OCI-LY1 (cell line): ENCODE measurements around the gene NPTX1.
"Not testable (repeated sequence)": the region's sequence is repeated elsewhere in the genome, so short reads cannot be mapped to it uniquely, and the experiment has no call there.

Source experiments
- H2AFZ ChIP-seq: fragments of 200-600 bp; sonication (generic), shearing (Covaris generic); 2 replicates; pipeline ENCODE4 v1.6.0; 2014; ENCODE audit warnings: antibody characterized with exemption, mild to moderate bottlenecking, low read length
- H3F3A ChIP-seq: fragments of 200-600 bp; sonication (generic), shearing (Covaris generic); 2 replicates; pipeline ENCODE4 v1.6.0; 2014; ENCODE audit warnings: mild to moderate bottlenecking, antibody characterized with exemption, low read length, moderate library complexity; ENCODE audit not compliant: insufficient read depth
- H3K27ac ChIP-seq: fragments of 200-600 bp; sonication (generic); 2 replicates; pipeline ENCODE4 v1.5.1; 2014; ENCODE audit warnings: low read length, mixed run types, mild to moderate bottlenecking, low read depth; ENCODE audit not compliant: poor library complexity, severe bottlenecking
- H3K27me3 ChIP-seq: fragments of 200-600 bp; sonication (generic); 2 replicates; pipeline ENCODE4 v1.6.0; 2014; ENCODE audit warnings: antibody characterized with exemption, mild to moderate bottlenecking, low read length, moderate library complexity; ENCODE audit not compliant: insufficient read depth
- H3K36me3 ChIP-seq: fragments of 200-600 bp; sonication (generic); 2 replicates; pipeline ENCODE4 v1.6.1; 2014; ENCODE audit warnings: mild to moderate bottlenecking, antibody characterized with exemption, low read length, moderate library complexity, mixed read lengths; ENCODE audit not compliant: insufficient read depth
- H3K4me1 ChIP-seq: fragments of 200-600 bp; sonication (generic); 2 replicates; pipeline ENCODE4 v1.5.1; 2014; ENCODE audit warnings: mild to moderate bottlenecking, low read length, moderate library complexity; ENCODE audit not compliant: insufficient read depth, severe bottlenecking
- H3K4me2 ChIP-seq: fragments of 200-600 bp; sonication (generic), shearing (Covaris generic); 2 replicates; pipeline ENCODE4 v1.6.1; 2014; ENCODE audit warnings: low read length
- H3K4me3 ChIP-seq: fragments of 200-600 bp; sonication (generic); 2 replicates; pipeline ENCODE4 v1.5.1; 2014; ENCODE audit warnings: low read length, low read depth, mild to moderate bottlenecking, mixed read lengths; ENCODE audit not compliant: poor library complexity, severe bottlenecking
- H3K79me2 ChIP-seq: fragments of 200-600 bp; shearing (Covaris generic); 2 replicates; pipeline ENCODE4 v1.6.1; 2016; ENCODE audit warnings: mixed run types, low read length, mixed read lengths; ENCODE audit not compliant: insufficient read depth
- H3K9ac ChIP-seq: fragments of 200-600 bp; sonication (generic), shearing (Covaris generic); 2 replicates; pipeline ENCODE4 v1.6.1; 2014; ENCODE audit warnings: mild to moderate bottlenecking, low read length, mixed read lengths
- H3K9me2 ChIP-seq: fragments of 200-600 bp; sonication (generic), shearing (Covaris generic); 2 replicates; pipeline ENCODE4 v1.6.1; 2014; ENCODE audit warnings: low read depth, mild to moderate bottlenecking, low read length, mixed read lengths
- H3K9me3 ChIP-seq: fragments of 200-600 bp; shearing (Covaris generic); 2 replicates; pipeline ENCODE4 v1.6.1; 2014; ENCODE audit warnings: low read length, mixed read lengths
- H4K20me1 ChIP-seq: fragments of 200-600 bp; sonication (generic), shearing (Covaris generic); 2 replicates; pipeline ENCODE4 v1.6.0; 2016; ENCODE audit warnings: mild to moderate bottlenecking, low read length; ENCODE audit not compliant: insufficient read depth
- EZH2 ChIP-seq: fragments of 200-600 bp; sonication (generic), shearing (Covaris generic); IDR thresholded peaks from 2 replicates; pipeline ENCODE4 v1.8.0; 2017; ENCODE audit warnings: borderline replicate concordance, mixed run types, mild to moderate bottlenecking, antibody characterized with exemption, low read length, moderate library complexity, mixed read lengths
- TF ChIP-seq, protein P1 (sequence below): fragments of 200-600 bp; sonication (generic), shearing (Covaris generic); IDR thresholded peaks from 2 replicates; pipeline ENCODE4 v1.5.1; 2017; ENCODE audit warnings: mild to moderate bottlenecking, antibody characterized with exemption, low read length, moderate library complexity, mixed read lengths

Gene NPTX1

DNA sequence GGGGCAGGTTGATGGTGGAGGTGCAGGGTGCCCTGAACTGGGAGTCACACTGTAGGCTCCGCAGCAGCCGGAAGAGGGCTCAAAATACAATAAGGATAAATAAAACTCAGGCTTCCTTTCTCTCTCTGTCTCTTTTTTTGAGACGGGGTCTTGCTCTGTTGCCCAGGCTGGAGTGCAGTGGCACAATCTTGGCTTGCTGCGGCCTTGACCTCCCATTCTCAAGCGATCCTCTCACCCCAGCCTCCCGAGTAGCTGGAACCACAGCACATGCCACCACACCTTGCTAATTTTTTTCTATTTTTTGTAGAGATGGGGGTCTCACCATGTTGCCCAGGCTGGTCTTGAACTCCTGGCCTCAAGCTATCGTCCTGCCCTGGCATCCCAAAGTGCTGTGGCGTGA is 32.9 kb upstream of the NPTX1 start:
- H3K4me3 ChIP-seq = no peak overlapping the region
- H2AFZ ChIP-seq = no peak overlapping the region
- no peak overlapping the region for H3K4me2 ChIP-seq
- no peak overlapping the region for H3K9ac ChIP-seq
- no peaks in the 10 kb centered on the region for H3K9me3 ChIP-seq
- no peaks in the 10 kb centered on the region for H4K20me1 ChIP-seq
- H3K27ac ChIP-seq = no peak overlapping the region
- TF ChIP-seq, protein P1, sequence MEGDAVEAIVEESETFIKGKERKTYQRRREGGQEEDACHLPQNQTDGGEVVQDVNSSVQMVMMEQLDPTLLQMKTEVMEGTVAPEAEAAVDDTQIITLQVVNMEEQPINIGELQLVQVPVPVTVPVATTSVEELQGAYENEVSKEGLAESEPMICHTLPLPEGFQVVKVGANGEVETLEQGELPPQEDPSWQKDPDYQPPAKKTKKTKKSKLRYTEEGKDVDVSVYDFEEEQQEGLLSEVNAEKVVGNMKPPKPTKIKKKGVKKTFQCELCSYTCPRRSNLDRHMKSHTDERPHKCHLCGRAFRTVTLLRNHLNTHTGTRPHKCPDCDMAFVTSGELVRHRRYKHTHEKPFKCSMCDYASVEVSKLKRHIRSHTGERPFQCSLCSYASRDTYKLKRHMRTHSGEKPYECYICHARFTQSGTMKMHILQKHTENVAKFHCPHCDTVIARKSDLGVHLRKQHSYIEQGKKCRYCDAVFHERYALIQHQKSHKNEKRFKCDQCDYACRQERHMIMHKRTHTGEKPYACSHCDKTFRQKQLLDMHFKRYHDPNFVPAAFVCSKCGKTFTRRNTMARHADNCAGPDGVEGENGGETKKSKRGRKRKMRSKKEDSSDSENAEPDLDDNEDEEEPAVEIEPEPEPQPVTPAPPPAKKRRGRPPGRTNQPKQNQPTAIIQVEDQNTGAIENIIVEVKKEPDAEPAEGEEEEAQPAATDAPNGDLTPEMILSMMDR = no peak
- TF ChIP-seq EZH2 = no peak
- H3K9me2 ChIP-seq = no peaks in the 10 kb centered on the region
- H3K36me3 ChIP-seq = no peaks in the 10 kb centered on the region; the same call in 1 of the 2 replicates
- no peaks in the 10 kb centered on the region for H3F3A ChIP-seq
- H3K27me3 ChIP-seq = no peaks in the 10 kb centered on the region; the same call in 1 of the 2 replicates
- H3K4me1 ChIP-seq = peaks cover 8% of the 10 kb centered on the region
- no peaks in the 10 kb centered on the region for H3K79me2 ChIP-seq

DNA sequence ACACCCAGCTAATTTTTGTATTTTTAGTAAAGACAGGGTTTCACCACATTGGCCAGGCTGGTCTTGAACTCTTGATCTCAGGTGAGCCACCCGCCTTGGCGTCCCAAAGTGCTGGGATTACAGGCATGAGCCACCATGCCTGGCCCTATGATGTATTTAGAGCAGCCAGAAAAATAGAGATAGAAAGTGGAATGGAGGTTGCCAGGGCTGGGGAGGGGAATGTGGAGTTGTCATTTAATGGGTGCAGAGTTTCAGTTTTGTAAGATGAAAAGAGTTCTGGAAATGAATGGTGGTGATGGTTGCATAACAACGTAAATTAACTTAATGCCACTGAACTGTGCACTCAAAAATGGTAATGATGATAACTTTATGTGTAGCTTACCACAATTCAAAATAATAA is 31.6 kb upstream of the NPTX1 start:
- Histone ChIP-seq H3K27ac (no peak overlapping the region), H3K4me1 (peaks cover 8% of the 10 kb centered on the region), H3K9ac (no peak overlapping the region), H3K9me2 (no peaks in the 10 kb centered on the region), H3K9me3 (no peaks in the 10 kb centered on the region), H3F3A (no peaks in the 10 kb centered on the region), H3K4me2 (no peak overlapping the region), H3K79me2 (no peaks in the 10 kb centered on the region), H3K36me3 (no peaks in the 10 kb centered on the region; the same call in 1 of the 2 replicates), H3K27me3 (no peaks in the 10 kb centered on the region; the same call in 1 of the 2 replicates), H3K4me3 (no peak overlapping the region), H4K20me1 (no peaks in the 10 kb centered on the region), H2AFZ (no peak overlapping the region)
- TF ChIP-seq, protein P1 = no peak
- TF ChIP-seq EZH2 = no peak

- not testable (repeated sequence) for H3K4me3 ChIP-seq, H4K20me1 ChIP-seq, H2AFZ ChIP-seq, H3K4me2 ChIP-seq, H3K79me2 ChIP-seq, H3K9ac ChIP-seq, H3K9me2 ChIP-seq, H3K27me3 ChIP-seq, H3F3A ChIP-seq, H3K36me3 ChIP-seq, H3K9me3 ChIP-seq, H3K27ac ChIP-seq
- peaks cover 11% of the 10 kb centered on the region for H3K4me1 ChIP-seq
Measured at GRCh38 chr17:80507177-80507576, 30.8 kb upstream of the NPTX1 start.

- Histone ChIP-seq H3F3A (no peaks in the 10 kb centered on the region), H2AFZ (no peak overlapping the region), H3K4me3 (no peak overlapping the region), H3K4me1 (peaks cover 14% of the 10 kb centered on the region), H4K20me1 (no peaks in the 10 kb centered on the region), H3K79me2 (no peaks in the 10 kb centered on the region), H3K27ac (no peak overlapping the region), H3K4me2 (no peak overlapping the region), H3K9ac (no peak overlapping the region), H3K36me3 (no peaks in the 10 kb centered on the region; the same call in 1 of the 2 replicates), H3K9me3 (no peaks in the 10 kb centered on the region), H3K9me2 (no peaks in the 10 kb centered on the region), H3K27me3 (no peaks in the 10 kb centered on the region; the same call in 1 of the 2 replicates)
- no peak for TF ChIP-seq EZH2
- TF ChIP-seq, protein P1 = peak; percentile 26; the same call in 1 of the 2 replicates
Measured at GRCh38 chr17:80504686-80505413, 28.4 kb upstream of the NPTX1 start.
